Muscle of leg (tissue), 16 donors: ENCODE measurements around the gene ZNF81. TPM values are rescaled to one million over a fixed set of nuclear protein-coding genes. Genes with fewer than 3 reads are reported as not detected.
"Not testable (repeated sequence)": the region's sequence is repeated elsewhere in the genome, so short reads cannot be mapped to it uniquely, and the experiment has no call there.

Experiments
- DNase-seq: peaks from one replicate; pipeline ENCODE4 v3.0.0; 2013
- H3K27ac ChIP-seq: one replicate; pipeline ENCODE4 v1.5.1; 2013; ENCODE audit warnings: mild to moderate bottlenecking, low read length, control low read depth
- H3K27me3 ChIP-seq: one replicate; pipeline ENCODE4 v1.6.1; 2013; ENCODE audit warnings: low read length; ENCODE audit not compliant: control insufficient read depth, insufficient read depth
- H3K36me3 ChIP-seq: one replicate; pipeline ENCODE4 v1.6.1; 2013; ENCODE audit warnings: low read length; ENCODE audit not compliant: control insufficient read depth, insufficient read depth
- H3K4me1 ChIP-seq: one replicate; pipeline ENCODE4 v1.6.1; 2013; ENCODE audit warnings: low read length; ENCODE audit not compliant: control insufficient read depth, insufficient read depth
- H3K4me3 ChIP-seq: one replicate; pipeline ENCODE4 v1.5.1; 2013; ENCODE audit warnings: low read length, control low read depth
- H3K9me3 ChIP-seq: replicated peaks from 2 replicates; pipeline ENCODE4 v1.6.1; 2013; ENCODE audit warnings: low read depth, low read length; ENCODE audit not compliant: control insufficient read depth
- WGBS: methylation state at CpG from one replicate; pipeline ENCODE4 v1.1.5; 2013; ENCODE audit warnings: missing lambda C conversion rate; ENCODE audit not compliant: insufficient coverage; 5-methylcytosine and 5-hydroxymethylcytosine counted together
- long read RNA-seq, 11 donors: transcript quantifications; one replicate each; lab custom pipeline, GENCODE V29; 2026
- polyA plus RNA-seq, 8 donors: library from polyadenylated mRNA; unstranded; fragments of 120-200 nt; gene quantifications; one replicate each; pipeline versions ENCODE4 v1.2.1 to v1.2.3, GENCODE V29; 2013; ENCODE audit warnings: inconsistent platforms in 1 of 8, low replicate concordance in 1 of 8; ENCODE audit not compliant: insufficient read length in 8 of 8, insufficient read depth in 1 of 8
- total RNA-seq: library from RNA; stranded (reverse); fragments of 120-200 nt; gene quantifications from one replicate; pipeline ENCODE4 v1.2.4, GENCODE V29; 2013

Gene ZNF81
- total RNA-seq (6.3 TPM), polyA plus RNA-seq (1 to 10 TPM; 3.0 to 5.1 (median 3.5) TPM)
- long read RNA-seq, donor 1: 0 reads
- long read RNA-seq, donor 2: 0 reads
- long read RNA-seq, donor 3: 0 reads
- long read RNA-seq, donor 4: 0 reads
- long read RNA-seq, donor 5, full-length matches to known transcripts: 2 of 2 reads
- long read RNA-seq, donor 5, partial matches to known transcripts: 0 of 2 reads
- long read RNA-seq, donor 5, other reads (novel, unspliced or antisense): 0 of 2 reads
- long read RNA-seq, donor 6, full-length matches to known transcripts: 1 of 1 reads
- long read RNA-seq, donor 6, partial matches to known transcripts: 0 of 1 reads
- long read RNA-seq, donor 6, other reads (novel, unspliced or antisense): 0 of 1 reads
- long read RNA-seq, donor 7: 0 reads
- long read RNA-seq, donor 8: 0 reads
- long read RNA-seq, donor 9: 0 reads
- long read RNA-seq, donor 10, full-length matches to known transcripts: 2 of 2 reads
- long read RNA-seq, donor 10, partial matches to known transcripts: 0 of 2 reads
- long read RNA-seq, donor 10, other reads (novel, unspliced or antisense): 0 of 2 reads
- long read RNA-seq, donor 11: 0 reads

GRCh38 chrX:47836164-47837072 lies at the start of gene ZNF81:
TSS of gene ZNF81 (plus strand) at chrX:47836902. CDS start at chrX:47846268, 9,366 bp downstream.
- Histone ChIP-seq H3K9me3 (no peaks in the 10 kb centered on the region), H3K27me3 (peaks cover 4% of the 10 kb centered on the region), H3K4me1 (no peaks in the 10 kb centered on the region), H3K4me3 (peak within 1 kb of the TSS; percentile 65), H3K36me3 (no peaks in the 10 kb centered on the region), H3K27ac (peak within 1 kb of the TSS; percentile 74)
- WGBS: 43% methylated on average over 35 of the region's 41 CpGs
- peak; percentile 98 for DNase-seq

- DNase-seq: no peak
- Histone ChIP-seq H3K27ac (no peak overlapping the region), H3K4me1 (no peaks in the 10 kb centered on the region), H3K27me3 (peaks cover 5% of the 10 kb centered on the region), H3K9me3 (no peaks in the 10 kb centered on the region), H3K36me3 (no peaks in the 10 kb centered on the region), H3K4me3 (no peak overlapping the region)
- 60% methylated on average over 1 of the region's 3 CpGs for WGBS
These were observed 40.2 kb upstream of the ZNF81 start for GRCh38 chrX:47796433-47796906.

GRCh38 chrX:47797084-47797483 lies 39.6 kb upstream of the ZNF81 start:
- no peaks in the 10 kb centered on the region for H3K9me3 ChIP-seq
- no CpG with 5 or more reads among the region's 2 CpGs for WGBS
- no peaks in the 10 kb centered on the region for H3K4me1 ChIP-seq
- no peak overlapping the region for H3K27ac ChIP-seq
- peaks cover 5% of the 10 kb centered on the region for H3K27me3 ChIP-seq
- DNase-seq: no peak
- no peak overlapping the region for H3K4me3 ChIP-seq
- H3K36me3 ChIP-seq: no peaks in the 10 kb centered on the region

DNA sequence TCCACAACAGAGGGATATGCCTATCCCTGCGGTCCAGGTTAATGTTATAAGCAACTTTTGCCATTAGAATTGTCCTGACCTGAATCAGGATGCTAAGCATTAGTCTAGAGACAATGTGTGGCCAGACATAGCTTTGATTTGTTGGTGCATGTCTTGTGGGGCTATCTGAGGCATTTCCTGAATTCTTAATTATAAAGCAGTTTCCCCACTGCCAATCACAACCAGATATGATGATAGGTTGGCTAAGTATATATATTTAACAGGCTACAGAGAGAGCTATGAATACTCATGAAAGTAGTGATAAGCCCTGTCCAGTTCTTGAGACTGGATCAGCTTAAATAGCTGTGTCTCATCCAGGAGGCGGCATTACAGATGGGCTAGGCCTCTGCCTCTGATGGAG lies 37.8 kb upstream of the ZNF81 start:
- no CpG with 5 or more reads among the region's 2 CpGs for WGBS
- H3K27ac ChIP-seq: no peak overlapping the region

DNA sequence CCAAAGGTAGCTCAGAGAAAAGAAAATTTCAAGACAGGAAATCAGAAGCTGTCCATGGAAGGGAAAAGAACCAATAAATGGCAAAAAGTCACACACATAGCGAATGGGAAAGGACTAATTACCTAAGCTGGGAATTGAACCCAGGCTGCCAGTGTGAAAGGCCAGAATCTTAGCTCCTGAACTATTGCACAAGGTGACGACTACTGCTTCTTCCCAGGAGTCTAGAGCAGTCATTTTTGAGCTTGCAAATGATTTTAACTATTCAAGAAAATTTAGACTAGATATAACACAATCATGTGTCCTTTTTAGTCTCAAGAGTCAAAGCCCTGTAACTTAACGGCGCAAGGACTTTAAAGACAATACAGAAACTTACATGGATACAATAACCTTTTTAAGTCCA lies 34.1 kb upstream of the ZNF81 start:
- Histone ChIP-seq H3K27me3 (peaks cover 5% of the 10 kb centered on the region), H3K9me3 (no peaks in the 10 kb centered on the region), H3K36me3 (no peaks in the 10 kb centered on the region), H3K27ac (no peak overlapping the region), H3K4me1 (peaks cover 20% of the 10 kb centered on the region), H3K4me3 (no peak overlapping the region)
- 38% methylated on average over 1 of the region's 4 CpGs for WGBS
- no peak for DNase-seq

More for the DNA sequence above, 37.8 kb upstream of the ZNF81 start:
- Histone ChIP-seq H3K27me3 (peaks cover 5% of the 10 kb centered on the region), H3K4me1 (no peaks in the 10 kb centered on the region), H3K9me3 (no peaks in the 10 kb centered on the region), H3K4me3 (no peak overlapping the region), H3K36me3 (no peaks in the 10 kb centered on the region)
- DNase-seq: no peak

GRCh38 chrX:47803103-47803502 lies 33.6 kb upstream of the ZNF81 start:
- WGBS: 60% methylated on average over 20 of the region's 21 CpGs
- DNase-seq: peak; percentile 7
- not testable (repeated sequence) for H3K27ac ChIP-seq

GRCh38 chrX:47804315-47804714 lies 32.4 kb upstream of the ZNF81 start:
- WGBS: 86% methylated on average over 9 of the region's 9 CpGs
- Histone ChIP-seq H3K4me3 (no peak overlapping the region), H3K27me3 (peaks cover 2% of the 10 kb centered on the region), H3K4me1 (peaks cover 20% of the 10 kb centered on the region), H3K27ac (no peak overlapping the region), H3K36me3 (no peaks in the 10 kb centered on the region), H3K9me3 (no peaks in the 10 kb centered on the region)
- DNase-seq: no peak

More at GRCh38 chrX:47803103-47803502, 33.6 kb upstream of the ZNF81 start:
- H3K36me3 ChIP-seq, H3K4me3 ChIP-seq, H3K9me3 ChIP-seq, H3K27me3 ChIP-seq: not testable (repeated sequence)
- H3K4me1 ChIP-seq: peaks cover 20% of the 10 kb centered on the region

DNA sequence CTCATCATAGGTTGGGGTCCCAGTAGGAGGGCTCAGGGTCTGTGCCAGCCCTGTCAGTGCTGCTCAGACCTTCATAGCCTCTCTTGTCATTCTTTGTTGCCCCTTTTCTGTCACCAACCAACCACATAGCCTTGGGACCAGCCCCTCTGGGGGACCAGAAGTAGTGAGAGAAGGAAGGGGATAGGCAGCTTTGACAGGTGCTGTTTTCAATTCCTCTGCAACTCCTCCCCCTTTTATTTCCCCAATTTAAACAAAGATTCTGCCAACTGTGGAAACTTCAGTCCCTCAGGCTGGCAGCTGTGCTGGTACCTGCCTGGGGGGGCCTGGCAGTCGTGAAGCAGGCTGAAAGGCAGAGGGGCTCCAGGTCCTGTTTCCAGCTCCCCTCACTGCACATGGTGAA lies 30.9 kb upstream of the ZNF81 start:
- H3K9me3 ChIP-seq, H3K4me3 ChIP-seq, H3K36me3 ChIP-seq, H3K27me3 ChIP-seq, DNase-seq: not testable (repeated sequence)
- H3K4me1 ChIP-seq: peaks cover 20% of the 10 kb centered on the region
- no CpG with 5 or more reads among the region's 1 CpG for WGBS
- peak overlapping the region; percentile 62 for H3K27ac ChIP-seq

- H3K36me3 ChIP-seq, H3K9me3 ChIP-seq, H3K27me3 ChIP-seq, H3K4me3 ChIP-seq: not testable (repeated sequence)
- Histone ChIP-seq H3K4me1 (peaks cover 20% of the 10 kb centered on the region), H3K27ac (peak overlapping the region; percentile 62)
- DNase-seq: peak; percentile 20
- WGBS: 73% methylated on average over 5 of the region's 14 CpGs
These were observed 30.1 kb upstream of the ZNF81 start for GRCh38 chrX:47806415-47807271.
